PC-3 (cell line): Measurements from ENCODE around the gene HYAL1. TPM values are rescaled to one million over a fixed set of nuclear protein-coding genes. Genes with fewer than 3 reads are reported as not detected.
A peak's percentile ranks its signal among the peaks of the same experiment; 100 is the strongest.

ENCODE experiments used
- ATAC-seq: fragments of 200-7000 bp; cut with Tn5 transposase; 2 replicates; pipeline ENCODE4 v1.9.1; 2020; ENCODE audit warnings: mild to moderate bottlenecking, moderate library complexity
- BruUV-seq: library from RNA; stranded (reverse); fragments of 400-500 nt; replicated peaks from 2 replicates; lab custom pipeline; 2021; lab: Mats Ljungman, UMichigan
- CTCF ChIA-PET: fragments of 300-600 bp; sonication (Branson Sonifier 250); formaldehyde crosslinking; loops from one replicate; lab custom pipeline; 2022; ENCODE audit warnings: antibody characterized with exemption; lab: Charles Lee
- POLR2A ChIA-PET: fragments of 300-600 bp; sonication (Branson Sonifier 250); formaldehyde crosslinking; loops from one replicate; lab custom pipeline; 2022; ENCODE audit warnings: antibody characterized with exemption; ENCODE audit not compliant: unreplicated experiment; lab: Charles Lee
- DNase-seq: peaks from one replicate; pipeline ENCODE4 v3.0.0-alpha.2; 2015
- H2AFZ ChIP-seq: fragments of 300-600 bp; sonication (generic); 2 replicates; pipeline ENCODE4 v1.6.0; 2016; ENCODE audit warnings: antibody characterized with exemption, low read length
- H3F3A ChIP-seq: fragments of 300-600 bp; sonication (generic); one replicate; pipeline ENCODE4 v1.6.0; 2017; ENCODE audit warnings: antibody characterized with exemption, low read length, control low read depth, mild to moderate bottlenecking; ENCODE audit not compliant: unreplicated experiment
- H3K27ac ChIP-seq: fragments of 300-600 bp; sonication (generic); 2 replicates; pipeline ENCODE4 v1.5.1; 2016; ENCODE audit warnings: mild to moderate bottlenecking, low read length
- H3K27me3 ChIP-seq: fragments of 300-600 bp; sonication (generic); 2 replicates; pipeline ENCODE4 v1.6.1; 2016; ENCODE audit warnings: low read length, mixed read lengths
- H3K36me3 ChIP-seq: fragments of 300-600 bp; sonication (generic); 2 replicates; pipeline ENCODE4 v1.6.1; 2016; ENCODE audit warnings: low read depth, mixed run types, low read length, mixed read lengths
- H3K4me1 ChIP-seq: fragments of 300-600 bp; sonication (generic); 2 replicates; pipeline ENCODE4 v1.5.1; 2016; ENCODE audit warnings: low read length; ENCODE audit not compliant: insufficient read depth
- H3K4me2 ChIP-seq: fragments of 300-600 bp; sonication (generic); 2 replicates; pipeline ENCODE4 v1.6.0; 2016; ENCODE audit warnings: low read length
- H3K4me3 ChIP-seq: fragments of 300-600 bp; sonication (generic); 2 replicates; pipeline ENCODE4 v1.5.1; 2016; ENCODE audit warnings: mild to moderate bottlenecking, low read length, mixed read lengths
- H3K79me2 ChIP-seq: fragments of 300-600 bp; sonication (generic); 2 replicates; pipeline ENCODE4 v1.6.1; 2017; ENCODE audit warnings: low read length, mixed read lengths
- H3K9ac ChIP-seq: fragments of 300-600 bp; sonication (generic); 2 replicates; pipeline ENCODE4 v1.6.0; 2016; ENCODE audit warnings: mild to moderate bottlenecking, low read length
- H3K9me2 ChIP-seq: fragments of 300-600 bp; sonication (generic); replicated peaks from 2 replicates; pipeline ENCODE4 v1.6.1; 2016; ENCODE audit warnings: mixed run types, low read length, mixed read lengths
- H3K9me3 ChIP-seq: fragments of 300-600 bp; sonication (generic); 2 replicates; pipeline ENCODE4 v1.6.1; 2016; ENCODE audit warnings: low read length, mixed read lengths
- H4K20me1 ChIP-seq: fragments of 300-600 bp; sonication (generic); 2 replicates; pipeline ENCODE4 v1.6.1; 2016; ENCODE audit warnings: low read length, mixed read lengths
- CTCF ChIP-seq: fragments of 300-600 bp; sonication (generic); conservative IDR thresholded peaks from 2 replicates; pipeline ENCODE4 v1.5.1; 2017; ENCODE audit warnings: antibody characterized with exemption, low read depth, mild to moderate bottlenecking, low read length
- EZH2 ChIP-seq: fragments of 300-600 bp; sonication (generic); IDR thresholded peaks from one replicate; pipeline ENCODE4 v1.6.1; 2017; ENCODE audit warnings: antibody characterized with exemption, mild to moderate bottlenecking, low read length; ENCODE audit not compliant: unreplicated experiment
- EZH2phosphoT487 ChIP-seq: fragments of 300-600 bp; sonication (generic); IDR thresholded peaks from 2 replicates; pipeline ENCODE4 v1.6.1; 2018; ENCODE audit warnings: mild to moderate bottlenecking, antibody characterized with exemption, low read length, borderline replicate concordance
- intact Hi-C: fragments of 100-400 bp; cut with micrococcal nuclease; formaldehyde crosslinking; loops from 2 replicates; pipeline ENCODE4 v1.9.0; 2023
- total RNA-seq: library from RNA; depleted of rRNA; stranded (reverse); fragments of >200 nt; gene quantifications from 2 replicates; pipeline ENCODE4 v1.2.3, GENCODE V29; 2014

The HYAL1 gene
- total RNA-seq, 1 experiment from 2014 or later, result 1.3 TPM

- Histone ChIP-seq H3K9me2 (no peaks in the 10 kb centered on the region), H3F3A (peaks cover 4% of the 10 kb centered on the region), H3K4me3 (peak overlapping the region; percentile 84), H4K20me1 (peaks cover 12% of the 10 kb centered on the region), H2AFZ (peak overlapping the region; percentile 90), H3K4me1 (peaks cover 45% of the 10 kb centered on the region), H3K79me2 (peaks cover 65% of the 10 kb centered on the region), H3K4me2 (peak overlapping the region; percentile 95), H3K36me3 (peaks cover 32% of the 10 kb centered on the region), H3K9ac (peak overlapping the region; percentile 77), H3K27me3 (no peaks in the 10 kb centered on the region), H3K9me3 (no peaks in the 10 kb centered on the region), H3K27ac (peak overlapping the region; percentile 70)
- ChIA-PET CTCF (no interaction called here), POLR2A (interaction anchor here (0.9 kb wide), 1 partner anchor 14 kb away, joined by 3 read pairs; no protein-coding TSS in a partner anchor)
- DNase-seq (no peak), ATAC-seq (peak; percentile 0; the same call in 1 of the 2 replicates)
- BruUV-seq, result no TSS peak
- intact Hi-C loops, result loop anchor here (1.0 to 5.0 kb wide), 3 partner anchors 8 to 1036 kb away; partner anchors contain the start of genes CISH, MANF and TMEM115
- TF ChIP-seq EZH2phosphoT487 (no peak), EZH2 (no peak), CTCF (no peak)
Observed at GRCh38 chr3:50351323-50351697, 47.9 kb upstream of the HYAL1 start.

DNA sequence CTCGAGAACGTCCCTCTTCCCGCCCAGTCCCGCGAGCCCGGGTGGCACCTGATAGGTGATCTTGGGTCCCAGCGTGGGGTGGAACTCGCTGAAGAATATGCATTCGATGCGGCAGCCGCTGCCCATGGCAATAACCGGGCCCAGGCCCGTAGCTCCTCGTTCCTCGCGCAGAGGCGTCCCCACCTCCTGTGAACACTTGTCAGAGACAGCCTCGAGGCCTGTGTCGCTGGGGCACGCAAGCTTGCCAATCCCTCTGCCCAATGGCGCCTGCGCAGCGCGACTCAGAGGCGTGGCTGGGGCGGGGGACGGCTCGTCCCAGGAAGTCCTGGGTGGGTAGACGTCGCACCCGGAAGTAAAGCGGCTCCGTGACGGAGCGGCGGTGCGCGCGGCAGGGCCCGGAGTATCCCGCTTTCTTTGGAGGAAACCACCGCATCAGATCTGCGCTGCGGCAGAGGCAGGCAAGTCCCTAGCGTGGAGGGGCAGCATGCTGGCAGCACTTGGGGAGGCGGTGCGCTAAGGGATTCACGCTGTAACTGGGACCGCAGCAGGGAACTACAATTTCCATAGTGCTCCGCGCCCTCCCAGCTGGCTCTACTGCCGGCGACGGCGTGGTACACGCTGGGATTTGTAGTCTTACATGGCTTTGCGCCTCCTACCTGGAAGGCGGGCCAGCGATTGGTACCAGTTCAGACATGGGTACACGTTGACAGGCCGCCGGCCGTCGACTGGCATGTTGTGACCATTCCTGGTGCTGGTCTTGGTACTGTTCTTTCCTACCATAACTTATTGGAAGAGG, 47.4 kb upstream of the HYAL1 start, which contains the start of the genes CYB561D2 and NPRL2:
Gene CYB561D2, plus strand, starts transcription at position 336 of the 796 bp plus-strand sequence. CDS start 572 bp downstream, outside the sequence.
Gene NPRL2, minus strand, starts transcription at position 249 of the 796 bp plus-strand sequence. Its CDS starts 123 bp downstream, at position 126.
- no peak for TF ChIP-seq EZH2
- no peak for TF ChIP-seq EZH2phosphoT487
- TF ChIP-seq CTCF, result no peak
- Histone ChIP-seq H3K4me3 (peak within 1 kb of the TSS; percentile 84), H3K4me2 (peak within 1 kb of the TSS; percentile 95), H3K36me3 (peaks cover 27% of the 10 kb centered on the region; the same call in 1 of the 2 replicates), H3K27ac (peak within 1 kb of the TSS; percentile 70), H3K9me3 (no peaks in the 10 kb centered on the region), H3K27me3 (no peaks in the 10 kb centered on the region), H3K4me1 (peaks cover 43% of the 10 kb centered on the region), H3F3A (peaks cover 4% of the 10 kb centered on the region), H3K9ac (peak within 1 kb of the TSS; percentile 77), H4K20me1 (peaks cover 6% of the 10 kb centered on the region; the same call in 1 of the 2 replicates), H3K9me2 (no peaks in the 10 kb centered on the region), H3K79me2 (peaks cover 59% of the 10 kb centered on the region), H2AFZ (peak within 1 kb of the TSS; percentile 90)
- BruUV-seq, result TSS peak; percentile 51
- intact Hi-C loops, result loop anchor here (1.0 to 5.0 kb wide), 3 partner anchors 9 to 1037 kb away; partner anchors contain the start of genes CISH, MANF and TMEM115
- ChIA-PET CTCF (interaction anchor here (0.5 to 0.6 kb wide), 2 partner anchors 12 to 13 kb away, joined by 4 to 5 read pairs; no protein-coding TSS in a partner anchor), POLR2A (interaction anchor here (0.5 to 1.2 kb wide), 5 partner anchors 14 to 1149 kb away, joined by 3 to 12 read pairs (median 4); partner anchors contain the start of genes DCAF1 and MAPKAPK3)
- DNase-seq, result peak; percentile 97
- ATAC-seq, result peak; percentile 88
